ENCODE results near the gene MCHR1.

MCHR1 gene, protein sequence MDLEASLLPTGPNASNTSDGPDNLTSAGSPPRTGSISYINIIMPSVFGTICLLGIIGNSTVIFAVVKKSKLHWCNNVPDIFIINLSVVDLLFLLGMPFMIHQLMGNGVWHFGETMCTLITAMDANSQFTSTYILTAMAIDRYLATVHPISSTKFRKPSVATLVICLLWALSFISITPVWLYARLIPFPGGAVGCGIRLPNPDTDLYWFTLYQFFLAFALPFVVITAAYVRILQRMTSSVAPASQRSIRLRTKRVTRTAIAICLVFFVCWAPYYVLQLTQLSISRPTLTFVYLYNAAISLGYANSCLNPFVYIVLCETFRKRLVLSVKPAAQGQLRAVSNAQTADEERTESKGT

DNA sequence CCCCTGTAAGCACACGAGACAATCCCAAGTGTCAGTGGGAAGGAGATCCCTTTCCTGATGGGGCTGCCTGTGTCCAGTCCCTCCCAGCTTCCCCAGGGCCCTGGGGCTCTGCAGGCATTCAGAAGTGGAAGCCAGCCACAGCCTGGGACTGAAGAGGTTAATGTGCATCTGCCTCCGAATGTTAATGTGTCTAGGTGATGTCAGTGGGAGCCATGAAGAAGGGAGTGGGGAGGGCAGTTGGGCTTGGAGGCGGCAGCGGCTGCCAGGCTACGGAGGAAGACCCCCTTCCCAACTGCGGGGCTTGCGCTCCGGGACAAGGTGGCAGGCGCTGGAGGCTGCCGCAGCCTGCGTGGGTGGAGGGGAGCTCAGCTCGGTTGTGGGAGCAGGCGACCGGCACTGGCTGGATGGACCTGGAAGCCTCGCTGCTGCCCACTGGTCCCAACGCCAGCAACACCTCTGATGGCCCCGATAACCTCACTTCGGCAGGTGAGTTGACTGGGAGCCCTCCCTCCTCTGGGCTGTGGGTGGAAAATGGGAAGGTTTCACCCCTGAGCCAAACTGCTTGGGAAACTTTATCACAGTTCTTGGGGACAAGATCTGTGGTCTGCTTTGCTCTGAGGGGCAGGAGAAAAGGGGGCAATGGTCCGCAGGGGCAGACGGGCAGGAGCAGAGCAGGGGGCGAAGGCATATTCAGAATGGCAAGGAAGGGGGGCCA, at the start of gene MCHR1:
MCHR1 (plus strand) TSS at position 236 of the 715 bp plus-strand sequence; CDS start at position 405, 169 bp downstream.
- no peak for DNase-seq (ENCODE audit: low read depth)

DNA sequence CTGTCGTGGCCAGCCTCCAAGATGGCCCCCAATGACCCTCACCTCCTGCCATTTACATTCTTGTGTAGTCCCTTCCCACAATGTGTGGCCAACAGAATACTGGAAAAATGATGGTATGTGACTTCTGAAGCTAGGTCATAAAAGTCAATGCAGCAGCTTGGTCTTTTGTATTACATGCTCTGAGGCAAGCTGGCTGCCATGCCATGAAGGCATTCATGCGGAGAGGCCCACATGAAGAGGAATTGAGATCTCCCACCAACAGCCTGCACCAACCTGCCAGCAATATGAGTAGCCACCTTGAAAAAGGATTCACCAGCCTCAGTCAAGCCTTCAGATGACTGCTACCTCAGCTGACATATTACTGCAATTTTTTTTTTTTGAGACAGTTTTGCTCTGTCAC, 47.4 kb upstream of the MCHR1 start:
- no peak for DNase-seq (ENCODE audit: low read depth)

DNA sequence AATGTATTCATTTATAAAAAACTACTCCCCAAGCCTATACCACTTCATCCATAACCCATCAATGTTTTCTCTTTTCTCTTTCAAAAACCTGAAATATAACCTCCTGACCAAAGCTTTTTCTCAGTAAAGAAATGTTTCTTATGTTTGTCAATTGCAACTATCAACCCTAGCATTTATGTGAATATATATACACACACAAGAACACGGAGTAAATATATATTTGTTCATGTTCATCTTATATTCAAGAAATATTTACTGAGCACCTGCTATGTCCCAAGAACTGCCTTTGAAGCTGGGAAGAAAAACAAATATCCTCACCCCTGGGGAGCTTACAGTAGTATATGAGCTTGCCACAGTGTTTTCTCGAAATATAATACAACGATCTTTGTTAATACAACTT, 46.2 kb upstream of the MCHR1 start:
- DNase-seq (ENCODE audit: low read depth) = no peak

DNA sequence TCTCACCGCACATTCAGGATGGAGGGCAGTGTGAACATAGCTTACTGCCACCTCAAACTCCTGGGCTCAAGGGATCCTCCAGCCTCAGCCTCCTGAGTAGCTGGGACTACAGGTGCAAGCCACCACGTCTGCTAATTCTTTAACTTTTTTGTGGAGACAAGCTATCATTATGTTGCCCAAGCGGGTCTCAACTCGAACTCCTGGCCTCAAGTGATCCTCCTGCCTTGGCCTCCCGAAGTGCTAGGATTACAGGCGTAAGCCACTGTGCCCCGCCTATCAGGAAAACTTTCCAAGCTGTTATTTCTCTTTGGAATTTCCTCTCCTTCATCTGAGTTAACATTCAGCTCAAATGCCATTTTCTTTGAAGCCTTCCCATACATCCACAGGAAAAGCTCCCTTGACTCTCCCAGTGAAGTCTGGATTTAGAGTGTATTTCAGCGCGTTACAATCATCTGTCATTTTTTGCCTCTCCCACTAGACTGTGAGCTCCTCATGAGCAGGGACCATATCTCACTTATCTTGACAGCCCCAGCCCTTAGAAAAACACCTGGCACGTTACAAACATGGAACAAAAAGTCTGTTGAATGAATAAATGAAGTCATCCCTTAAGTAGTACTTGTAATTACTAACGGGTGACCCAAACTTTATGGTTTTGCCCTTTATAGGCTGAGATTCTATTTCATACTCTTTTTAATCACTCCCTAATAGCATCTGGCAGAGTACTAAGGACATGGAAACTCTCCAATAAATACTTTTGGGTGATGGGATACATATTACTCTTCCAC, 45.0 kb upstream of the MCHR1 start:
- DNase-seq (ENCODE audit: low read depth) = no peak

DNA sequence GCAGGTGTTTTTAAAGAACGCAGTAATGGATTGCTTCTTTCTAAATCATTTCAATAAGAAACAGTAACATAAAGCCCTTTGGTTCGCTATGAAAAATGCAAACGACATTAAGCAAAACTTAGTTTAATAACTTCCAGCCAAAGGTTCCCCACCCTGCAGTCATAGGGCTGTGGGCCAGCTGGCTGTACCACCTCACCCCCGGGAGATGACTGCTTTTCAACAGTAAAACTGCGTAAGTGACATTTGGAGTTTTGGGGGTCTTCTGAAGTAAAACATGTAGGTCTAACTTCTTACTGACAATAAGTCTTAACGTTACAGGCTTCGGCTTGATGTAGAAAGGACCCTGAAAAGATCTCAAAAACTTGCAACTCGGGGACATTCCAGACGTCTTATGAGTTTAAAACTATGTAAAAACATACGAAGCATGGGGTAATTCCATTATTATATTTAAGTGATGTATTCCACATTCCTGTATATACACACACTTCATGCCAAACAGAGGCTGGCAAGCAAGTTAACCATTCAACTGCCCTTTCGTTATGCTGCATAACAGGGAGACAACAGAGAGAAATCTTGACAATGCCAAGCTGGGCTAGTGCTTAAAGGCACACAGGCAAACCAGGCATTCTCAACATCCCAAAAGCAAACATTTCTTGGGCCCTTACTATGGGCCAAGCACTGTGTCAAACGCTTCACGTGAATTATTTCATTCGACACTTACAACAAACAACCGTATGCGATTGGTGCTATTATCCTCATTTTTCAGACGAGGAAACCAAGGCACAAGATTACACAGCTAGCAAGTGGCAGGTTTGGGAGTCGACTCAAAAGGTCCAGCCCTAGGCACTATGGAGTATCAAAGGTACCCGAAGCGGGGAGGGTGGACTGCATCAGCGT, 44.0 kb upstream of the MCHR1 start:
- DNase-seq (ENCODE audit: low read depth) = no peak

DNA sequence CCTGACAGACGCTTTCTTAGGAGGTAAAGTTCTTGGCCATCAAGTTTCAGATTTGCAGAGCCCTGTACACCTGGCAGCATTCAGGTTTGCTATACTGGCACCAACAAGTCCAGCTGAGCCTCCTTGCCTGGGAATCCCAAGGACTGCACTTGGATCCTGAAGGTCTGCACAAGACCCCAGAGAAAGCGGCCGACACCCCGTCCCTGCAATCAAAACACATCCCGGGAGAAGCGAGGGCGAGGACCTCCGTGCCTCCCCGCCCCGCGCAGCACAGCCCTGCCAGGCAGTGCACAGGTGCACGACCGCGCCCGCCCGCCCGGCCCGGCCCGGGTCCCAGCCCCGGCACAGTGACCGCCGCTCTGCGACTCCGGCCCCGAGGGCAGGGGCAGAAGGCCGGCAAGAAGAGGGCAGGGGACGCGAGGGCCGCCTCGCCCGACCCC, 43.3 kb upstream of the MCHR1 start:
- DNase-seq (ENCODE audit: low read depth) = no peak

DNA sequence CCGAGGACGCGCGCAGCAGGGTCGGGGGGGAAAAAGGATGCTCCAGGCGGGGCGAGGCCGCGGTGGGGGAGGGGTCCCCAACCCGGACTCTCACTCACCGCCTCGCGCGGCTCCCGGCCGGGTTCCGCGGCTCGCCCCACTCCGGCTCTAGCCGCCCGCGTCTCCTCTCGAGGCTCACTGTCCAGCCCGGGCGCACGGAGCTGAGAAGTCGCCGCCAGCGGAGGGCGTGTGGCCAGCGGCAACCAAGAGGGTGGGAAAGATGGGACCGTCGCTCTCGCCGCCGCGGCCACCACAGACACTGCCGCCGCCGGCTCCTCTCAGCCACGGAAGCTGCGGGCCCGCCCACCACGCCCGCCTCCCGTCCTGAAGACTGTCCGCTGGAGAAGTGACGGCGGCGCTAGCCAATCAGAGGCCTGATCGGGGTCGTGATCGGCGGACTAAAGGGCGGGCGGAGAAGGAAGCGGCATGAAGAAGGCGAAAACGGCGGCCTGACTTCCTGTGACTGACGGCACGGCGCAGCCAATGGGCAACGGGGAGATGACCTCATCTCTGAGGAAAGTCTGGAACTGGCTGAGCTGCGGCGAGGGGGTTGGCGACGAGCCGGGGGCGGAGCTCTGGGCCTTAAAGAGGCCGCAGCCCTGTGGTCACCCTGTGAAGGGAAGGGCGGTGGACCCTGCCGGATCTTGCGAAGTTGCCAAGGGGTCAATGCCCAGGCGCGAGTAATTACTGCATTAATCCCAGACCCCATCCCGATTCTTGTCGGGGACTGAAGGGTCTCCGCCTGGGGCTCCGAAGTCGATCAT, 42.7 kb upstream of the MCHR1 start, which contains the start of gene MRTFA:
MRTFA (minus strand) TSS at position 340 of the 803 bp plus-strand sequence.
- peak; percentile 100 for DNase-seq (ENCODE audit: low read depth)

DNA sequence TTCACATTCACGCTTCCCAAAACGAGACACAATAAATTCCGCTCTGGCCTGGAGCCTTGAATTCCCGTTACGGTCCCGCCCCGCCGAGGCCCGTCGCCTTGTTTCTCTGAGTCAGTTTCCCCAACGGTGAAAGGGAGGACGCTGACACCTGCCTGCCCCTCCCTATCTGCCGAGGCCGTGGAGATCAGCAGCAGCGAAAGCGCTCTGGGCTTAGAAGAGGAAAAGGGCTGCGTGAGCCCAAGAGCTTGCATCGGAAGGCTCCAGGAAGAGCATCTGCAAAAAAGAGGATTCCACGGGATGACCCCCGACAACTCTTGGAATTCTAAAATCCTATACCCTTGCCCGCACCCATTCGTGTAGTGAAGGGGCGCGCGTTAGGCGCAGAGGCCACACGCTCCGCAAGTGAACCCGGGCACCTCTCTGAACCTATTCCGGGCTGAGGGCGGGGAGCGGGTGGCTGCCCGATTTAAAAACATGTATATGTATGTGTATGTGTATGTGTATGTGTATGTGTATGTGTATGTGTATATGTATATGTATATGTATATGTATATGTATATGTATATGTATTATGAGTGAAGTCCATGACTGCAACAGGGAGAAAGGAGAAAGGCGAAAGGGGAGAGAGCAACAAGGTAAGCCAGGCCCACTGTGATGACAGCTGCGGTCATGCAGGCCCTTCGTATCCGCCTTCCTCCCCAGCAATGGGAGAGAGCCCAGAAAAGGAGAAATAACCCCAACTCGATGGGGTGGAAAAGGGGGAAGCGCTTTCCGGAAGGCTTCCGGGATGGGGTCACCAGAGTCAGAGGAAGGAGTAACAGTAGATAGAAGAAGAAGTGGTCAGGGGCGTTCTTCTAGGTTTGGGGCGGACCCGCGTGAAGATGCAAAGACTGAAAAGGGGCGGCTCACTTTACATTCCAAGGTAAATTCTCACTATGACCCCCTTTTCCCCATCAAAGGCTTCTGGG, 41.8 kb upstream of the MCHR1 start:
- peak; percentile 42 for DNase-seq (ENCODE audit: low read depth)

DNA sequence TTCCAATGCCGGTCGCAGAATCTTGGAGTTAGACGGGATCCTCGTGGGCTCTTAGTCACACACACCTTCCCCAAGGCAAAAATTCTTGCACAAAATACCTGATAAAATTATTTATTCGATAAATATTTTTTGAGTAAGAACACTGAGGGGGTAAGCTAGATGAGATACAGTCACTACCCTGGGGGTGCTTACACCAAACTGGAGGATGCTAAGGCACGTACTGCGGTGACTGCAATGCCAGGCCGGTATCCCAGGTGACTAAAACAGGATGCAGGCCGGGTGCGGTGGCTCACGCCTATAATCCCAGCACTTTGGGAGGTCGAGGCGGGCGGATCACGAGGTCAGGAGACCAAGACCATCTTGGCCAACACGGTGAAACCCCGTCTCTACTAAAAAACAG, 41.0 kb upstream of the MCHR1 start:
- no peak for DNase-seq (ENCODE audit: low read depth)

DNA sequence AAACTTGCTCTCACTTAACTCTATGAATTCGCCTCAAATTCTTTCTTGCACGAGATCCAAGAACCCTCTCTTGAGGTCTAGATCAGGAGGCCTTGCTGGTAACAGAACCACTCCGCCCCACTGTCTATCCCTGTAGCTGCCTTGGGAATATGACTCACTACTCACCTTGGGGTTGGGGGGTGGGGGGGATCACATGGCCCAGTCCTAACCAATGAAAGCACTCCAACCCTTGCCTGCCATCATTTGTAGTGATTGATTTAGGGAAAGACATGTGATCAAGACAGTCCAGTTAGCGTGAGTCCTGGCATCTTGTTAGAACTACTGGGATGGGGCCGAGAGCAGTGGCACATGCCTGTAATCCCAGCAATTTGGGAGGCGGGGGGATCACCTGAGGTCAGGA, 38.0 kb upstream of the MCHR1 start:
- DNase-seq (ENCODE audit: low read depth) = no peak

DNA sequence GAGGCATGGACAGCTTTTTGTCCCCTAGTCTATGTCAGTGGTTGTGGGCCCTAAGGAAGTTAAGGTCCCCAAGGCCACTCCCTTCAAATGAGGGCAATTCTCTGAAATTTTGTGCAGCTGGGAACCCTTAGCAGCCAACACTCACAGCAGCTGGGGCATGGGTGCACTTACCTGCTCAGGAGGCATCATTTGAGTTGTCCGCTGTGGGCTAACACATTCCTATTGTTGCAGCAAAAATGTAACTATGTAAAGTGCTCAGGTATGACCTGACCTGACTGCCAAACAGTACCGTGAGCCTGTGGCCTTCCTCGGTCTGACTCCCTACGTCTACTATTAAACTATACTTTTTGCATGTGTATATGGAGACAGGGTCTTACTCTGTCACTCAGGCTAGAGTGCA, 37.0 kb upstream of the MCHR1 start:
- no peak for DNase-seq (ENCODE audit: low read depth)

DNA sequence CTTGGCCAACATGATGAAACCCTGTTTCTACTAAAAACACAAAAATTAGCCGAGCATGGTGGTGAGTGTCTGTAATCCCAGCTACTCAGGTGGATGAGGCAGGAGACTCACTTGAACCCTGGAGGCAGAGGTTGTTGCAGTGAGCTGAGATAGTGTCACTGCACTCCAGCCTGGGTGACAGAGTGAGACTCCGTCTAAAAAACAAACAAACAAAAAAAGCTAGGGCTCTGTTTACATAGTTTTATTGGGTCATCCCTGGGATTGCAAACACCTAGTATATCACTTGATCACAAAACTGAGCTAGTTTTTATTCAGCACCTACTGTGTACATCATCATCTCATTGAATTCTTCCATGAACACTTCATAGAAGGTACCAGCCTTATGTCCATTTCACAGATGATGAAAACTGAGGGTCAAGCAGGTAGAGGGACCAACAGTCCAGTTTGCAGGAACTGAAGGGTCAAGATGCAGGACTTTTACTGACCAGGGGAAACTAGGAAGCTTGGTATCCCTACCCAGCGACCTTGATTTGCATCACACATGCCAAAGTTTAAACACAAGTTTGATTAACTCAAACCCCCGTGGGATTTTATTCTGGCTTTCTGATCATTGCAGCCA, 33.6 kb upstream of the MCHR1 start:
- DNase-seq (ENCODE audit: low read depth) = no peak

DNA sequence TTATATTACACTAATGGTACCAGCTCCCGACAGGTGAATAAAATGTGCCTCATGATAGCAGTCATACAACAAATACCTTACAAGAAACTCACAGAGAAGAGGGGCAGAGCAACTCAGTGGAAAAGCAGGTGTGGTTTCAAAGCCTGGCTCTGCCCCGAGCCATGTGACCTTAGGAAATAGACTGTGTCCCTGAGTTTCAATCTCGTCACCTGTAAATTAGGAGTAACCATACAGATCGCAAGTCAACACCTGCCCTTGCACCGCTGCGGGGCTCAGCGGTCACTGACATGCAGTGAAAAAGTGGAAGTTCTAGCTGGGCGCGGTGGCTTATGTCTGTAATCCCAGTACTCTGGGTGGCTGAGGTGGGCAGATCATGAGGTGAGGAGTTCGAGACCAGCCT, 30.9 kb upstream of the MCHR1 start:
- DNase-seq (ENCODE audit: low read depth) = no peak

DNA sequence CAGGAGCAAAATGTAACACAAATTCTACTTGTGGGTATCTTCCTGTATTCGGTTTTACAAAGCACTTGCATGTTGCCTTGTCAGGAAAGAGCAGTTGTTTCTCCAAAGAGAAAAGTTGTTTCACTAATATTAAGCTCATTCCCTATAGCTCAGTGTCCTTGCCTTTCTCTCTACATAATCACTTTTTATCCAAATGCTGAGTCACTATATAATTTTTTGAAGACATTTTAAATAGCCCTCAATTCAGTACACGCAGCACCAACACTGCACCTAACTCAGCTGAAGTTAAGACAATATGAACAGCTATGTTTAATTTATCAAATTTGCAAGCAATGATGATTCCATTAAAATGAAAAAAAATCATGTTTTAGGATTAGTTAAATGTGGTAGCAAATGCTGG, 28.2 kb upstream of the MCHR1 start:
- DNase-seq (ENCODE audit: low read depth) = no peak

DNA sequence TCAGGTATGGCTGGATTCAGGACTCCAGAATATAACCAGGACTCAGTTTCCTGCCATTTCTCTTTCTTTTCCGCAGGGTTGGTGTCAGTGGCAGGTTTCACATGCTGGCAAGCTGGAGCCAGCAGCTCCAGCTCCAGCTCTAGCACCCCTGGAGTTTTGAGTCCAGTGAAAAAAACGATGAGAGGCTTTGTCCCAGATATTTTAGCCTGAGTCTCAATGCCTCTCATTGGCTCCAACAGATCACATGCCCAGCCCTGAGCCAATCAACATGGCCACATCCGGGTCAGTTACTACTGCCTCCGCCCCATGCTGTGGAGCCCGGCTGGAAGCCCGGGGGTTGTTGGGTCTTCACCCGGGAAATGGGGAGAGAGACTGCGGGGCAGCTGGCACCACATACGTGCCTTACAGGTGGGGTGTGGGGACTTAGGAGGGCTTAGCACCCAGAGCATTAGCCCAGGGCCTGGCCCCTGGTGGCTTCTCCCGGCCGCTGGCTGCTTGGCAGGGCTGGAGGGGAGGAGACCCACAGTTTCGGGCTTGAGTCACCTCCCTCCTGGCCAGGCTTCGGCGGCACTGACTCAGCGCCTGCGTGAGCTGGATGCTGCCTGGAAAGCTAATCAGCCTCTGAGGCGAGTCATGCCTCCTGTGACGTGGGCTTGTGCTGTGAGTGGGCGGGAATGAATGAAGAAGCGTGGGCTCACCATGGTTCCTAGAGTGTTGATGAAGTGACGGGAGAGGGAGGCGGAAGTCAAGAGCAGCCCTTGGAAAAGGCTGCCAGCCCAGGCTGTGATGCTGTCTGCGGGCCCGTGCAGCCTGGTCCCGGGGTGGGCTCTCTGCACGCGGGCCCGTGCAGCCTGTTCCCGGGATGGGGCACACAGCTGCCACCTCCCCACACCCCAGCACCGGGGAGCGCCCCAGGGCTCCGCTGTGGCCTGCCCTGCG, 27.5 kb upstream of the MCHR1 start:
- DNase-seq (ENCODE audit: low read depth) = peak; percentile 84

DNA sequence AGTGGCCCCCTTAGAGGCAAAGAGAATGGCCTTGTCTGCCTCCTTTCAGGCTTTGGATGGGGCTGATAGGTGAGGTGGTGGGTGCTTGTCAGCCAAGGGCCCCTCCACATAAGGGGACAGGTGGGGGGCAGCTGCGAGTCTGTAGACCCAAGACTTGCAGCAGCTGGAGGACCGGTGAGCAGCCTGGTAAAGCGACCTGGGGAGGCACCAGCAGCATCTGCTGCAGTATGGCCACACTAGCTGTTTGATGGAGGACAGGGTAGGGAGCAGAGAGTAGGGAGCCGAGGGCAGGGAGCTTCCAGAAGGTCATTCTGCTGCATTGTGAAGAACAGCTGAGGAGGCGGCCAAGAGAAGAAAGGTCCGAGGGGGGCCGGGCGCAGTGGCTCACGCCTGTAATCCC, 25.9 kb upstream of the MCHR1 start:
- no peak for DNase-seq (ENCODE audit: low read depth)

DNA sequence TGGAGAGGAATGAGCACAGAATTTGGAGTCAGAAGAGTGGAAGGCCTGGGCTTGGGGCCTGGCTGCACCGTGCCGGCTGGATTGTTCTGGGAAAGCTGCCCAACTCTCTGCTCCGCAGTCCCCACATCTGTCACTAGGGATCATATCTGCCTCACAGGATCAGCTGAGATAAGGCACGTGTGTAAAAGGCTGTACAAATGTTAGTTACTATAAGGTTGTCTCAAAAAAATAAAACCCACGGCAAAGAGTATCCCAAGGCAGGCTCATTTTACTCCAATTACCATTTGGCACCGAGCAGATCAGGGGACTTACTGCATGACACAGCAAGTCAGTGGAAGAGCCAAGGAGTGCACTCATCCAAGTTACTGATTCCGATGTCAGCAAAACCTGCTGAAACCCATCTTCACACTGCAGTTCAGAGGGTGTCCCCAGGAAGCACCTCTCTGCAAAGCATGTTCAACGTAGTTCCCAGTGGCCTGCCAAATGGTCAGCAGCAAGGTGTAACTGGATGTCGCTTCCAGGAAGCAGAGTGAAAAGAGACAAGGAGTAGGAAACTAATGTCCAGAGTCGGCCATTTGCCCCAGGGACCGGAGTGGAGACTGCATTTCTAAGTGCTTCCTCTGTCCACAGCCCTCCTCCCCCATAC, 24.6 kb upstream of the MCHR1 start:
- no peak for DNase-seq (ENCODE audit: low read depth)

Measured in activated T-helper 9 cell treated with anti-CD3 and anti-CD28 coated beads, Interleukin-2, amount 50 U/mL, for 16 hours (primary cell).